GM21528 (cell line): Measurements from ENCODE around the gene NEU3.
"Not testable (repeated sequence)": the region's sequence is repeated elsewhere in the genome, so short reads cannot be mapped to it uniquely, and the experiment has no call there.

Source experiments
- ATAC-seq: cut with Tn5 transposase; IDR thresholded peaks from one replicate; pipeline ENCODE4 v1.9.1; 2021; ENCODE audit warnings: mild to moderate bottlenecking, moderate library complexity; ENCODE audit not compliant: unreplicated experiment, low FRiP score

The NEU3 gene

GRCh38 chr11:74981888-74982287, 6.8 kb upstream of the NEU3 start:
- ATAC-seq = no peak

GRCh38 chr11:74984070-74984469, 4.7 kb upstream of the NEU3 start:
- ATAC-seq = no peak

GRCh38 chr11:74984730-74985129, 4.0 kb upstream of the NEU3 start:
- ATAC-seq = no peak

- ATAC-seq = peak; percentile 5
Measured at GRCh38 chr11:74989260-74989638, 516 bp downstream of the NEU3 start.

GRCh38 chr11:74990150-74990549, 1.4 kb downstream of the NEU3 start:
- ATAC-seq = not testable (repeated sequence)

GRCh38 chr11:74990941-74991340, 2.2 kb downstream of the NEU3 start:
- no peak for ATAC-seq

- ATAC-seq = no peak
Measured at GRCh38 chr11:74992852-74993251, 4.1 kb downstream of the NEU3 start.

GRCh38 chr11:75000975-75001354, 12.2 kb downstream of the NEU3 start:
- no peak for ATAC-seq

- no peak for ATAC-seq
Measured at GRCh38 chr11:75001686-75002085, 13.0 kb downstream of the NEU3 start.

- no peak for ATAC-seq
Measured at GRCh38 chr11:75002516-75002915, 13.8 kb downstream of the NEU3 start.

- ATAC-seq = no peak
Measured at GRCh38 chr11:75004215-75004614, 15.5 kb downstream of the NEU3 start.

GRCh38 chr11:75011357-75011756, 22.6 kb downstream of the NEU3 start:
- no peak for ATAC-seq

GRCh38 chr11:75011872-75012271, 23.1 kb downstream of the NEU3 start:
- ATAC-seq = no peak

GRCh38 chr11:75013051-75013450, 24.3 kb downstream of the NEU3 start:
- ATAC-seq = no peak

- ATAC-seq = no peak
Measured at GRCh38 chr11:75014129-75014528, 25.4 kb downstream of the NEU3 start.

- ATAC-seq = not testable (repeated sequence)
Measured at GRCh38 chr11:75019200-75019599, 30.5 kb downstream of the NEU3 start.

GRCh38 chr11:75020328-75020727, 31.6 kb downstream of the NEU3 start:
- ATAC-seq = not testable (repeated sequence)

- peak; percentile 43 for ATAC-seq
Measured at GRCh38 chr11:75022296-75022695, 33.6 kb downstream of the NEU3 start.

- peak; percentile 69 for ATAC-seq
Measured at GRCh38 chr11:75022759-75023396, 34.1 kb downstream of the NEU3 start.

GRCh38 chr11:75023446-75024067, 34.8 kb downstream of the NEU3 start:
- ATAC-seq = no peak

GRCh38 chr11:75024068-75024449, 35.3 kb downstream of the NEU3 start:
- ATAC-seq = no peak

GRCh38 chr11:75024764-75025211, 36.1 kb downstream of the NEU3 start:
- ATAC-seq = no peak
